ENCODE results near the gene GIT1. TPM values are rescaled to one million over a fixed set of nuclear protein-coding genes. Genes with fewer than 3 reads are reported as not detected.

GIT1 gene
- total and polyA plus RNA-seq, 7 donors, result 13.6 to 31.3 (median 17.4) TPM

DNA sequence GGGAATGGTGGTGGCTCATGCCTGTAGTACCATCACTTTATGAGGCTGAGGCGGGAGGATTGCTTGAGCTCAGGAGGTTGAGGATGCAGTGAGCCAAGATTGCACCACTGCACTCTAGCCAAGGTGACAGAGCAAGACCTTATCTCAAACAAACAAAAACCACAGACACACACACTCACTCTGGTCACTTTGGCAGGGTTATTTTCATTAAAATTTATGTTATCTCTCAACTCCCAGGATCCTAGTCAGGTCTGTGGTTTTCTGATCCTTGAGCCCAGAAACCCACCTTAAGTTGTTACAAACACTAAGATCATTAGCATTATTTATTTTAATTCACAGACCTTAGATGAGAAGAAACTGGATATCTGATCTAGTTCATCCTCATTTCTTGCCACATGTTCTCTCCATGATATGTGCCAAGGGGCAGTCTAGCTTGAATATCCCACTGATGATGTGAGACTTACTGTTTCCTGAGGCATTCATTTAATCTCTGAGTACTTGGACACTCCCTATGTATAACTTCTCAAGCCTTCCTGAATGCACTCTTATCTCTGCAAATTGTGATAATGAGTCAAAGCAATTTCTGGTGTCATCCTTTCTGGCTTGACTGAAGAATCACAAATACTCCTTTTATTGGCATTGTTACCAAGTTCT, 32.2 kb downstream of the GIT1 start:
- Histone ChIP-seq H3K27me3 (no peaks in the 10 kb centered on the region), H3K9me3 (no peaks in the 10 kb centered on the region), H3K4me3 (no peak overlapping the region), H3K27ac (no peak overlapping the region), H3K36me3 (peaks cover 0 to 5% (median 0%) of the 10 kb centered on the region in 4 donors), H3K4me1 (no peaks in the 10 kb centered on the region)
- 86 to 90% methylated on average over 1 of the region's 1 CpG for WGBS, 2 donors
- intact Hi-C loops (cut with DNase I), result no loop called here
- TF ChIP-seq, protein P1, sequence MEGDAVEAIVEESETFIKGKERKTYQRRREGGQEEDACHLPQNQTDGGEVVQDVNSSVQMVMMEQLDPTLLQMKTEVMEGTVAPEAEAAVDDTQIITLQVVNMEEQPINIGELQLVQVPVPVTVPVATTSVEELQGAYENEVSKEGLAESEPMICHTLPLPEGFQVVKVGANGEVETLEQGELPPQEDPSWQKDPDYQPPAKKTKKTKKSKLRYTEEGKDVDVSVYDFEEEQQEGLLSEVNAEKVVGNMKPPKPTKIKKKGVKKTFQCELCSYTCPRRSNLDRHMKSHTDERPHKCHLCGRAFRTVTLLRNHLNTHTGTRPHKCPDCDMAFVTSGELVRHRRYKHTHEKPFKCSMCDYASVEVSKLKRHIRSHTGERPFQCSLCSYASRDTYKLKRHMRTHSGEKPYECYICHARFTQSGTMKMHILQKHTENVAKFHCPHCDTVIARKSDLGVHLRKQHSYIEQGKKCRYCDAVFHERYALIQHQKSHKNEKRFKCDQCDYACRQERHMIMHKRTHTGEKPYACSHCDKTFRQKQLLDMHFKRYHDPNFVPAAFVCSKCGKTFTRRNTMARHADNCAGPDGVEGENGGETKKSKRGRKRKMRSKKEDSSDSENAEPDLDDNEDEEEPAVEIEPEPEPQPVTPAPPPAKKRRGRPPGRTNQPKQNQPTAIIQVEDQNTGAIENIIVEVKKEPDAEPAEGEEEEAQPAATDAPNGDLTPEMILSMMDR (IDR thresholded peaks at IDR 0.05), result no peak
- TF ChIP-seq POLR2AphosphoS5 (IDR thresholded peaks at IDR 0.05) (no peak), POLR2A (IDR thresholded peaks at IDR 0.05) (no peak), EP300 (IDR thresholded peaks at IDR 0.05) (no peak)
- DNase-seq, result no peak

DNA sequence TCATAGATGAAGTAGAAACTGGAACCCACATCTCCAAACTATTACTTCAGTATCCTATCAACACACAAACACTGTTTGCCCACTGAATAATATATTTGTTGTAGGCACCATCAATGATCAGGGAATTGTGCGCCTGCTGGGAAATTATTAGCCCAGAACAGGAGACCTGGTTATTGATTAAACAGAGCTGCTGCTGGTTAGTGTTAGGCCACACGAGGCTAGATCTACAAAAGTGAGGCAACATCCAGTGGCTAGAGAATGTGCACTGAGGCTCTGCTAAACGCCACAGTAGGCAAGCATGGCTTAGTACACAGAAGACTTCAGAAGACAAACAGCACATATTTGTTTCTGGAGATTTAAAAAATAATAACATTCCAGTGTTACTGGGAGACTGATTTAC, 33.6 kb downstream of the GIT1 start:
- WGBS, 2 donors, result 21 to 66% methylated on average over 3 of the region's 3 CpGs
- no peak overlapping the region for H3K4me3 ChIP-seq
- H3K27ac ChIP-seq, result no peak overlapping the region
- intact Hi-C loops (cut with DNase I), result no loop called here
- no peaks in the 10 kb centered on the region for H3K36me3 ChIP-seq
- no peaks in the 10 kb centered on the region for H3K4me1 ChIP-seq
- H3K27me3 ChIP-seq, result no peaks in the 10 kb centered on the region
- no peaks in the 10 kb centered on the region for H3K9me3 ChIP-seq
- no peak for TF ChIP-seq POLR2A (IDR thresholded peaks at IDR 0.05)
- TF ChIP-seq, protein P1 (IDR thresholded peaks at IDR 0.05), result no peak
- TF ChIP-seq POLR2AphosphoS5 (IDR thresholded peaks at IDR 0.05), result no peak
- TF ChIP-seq EP300 (IDR thresholded peaks at IDR 0.05), result no peak
- no peak for DNase-seq

DNA sequence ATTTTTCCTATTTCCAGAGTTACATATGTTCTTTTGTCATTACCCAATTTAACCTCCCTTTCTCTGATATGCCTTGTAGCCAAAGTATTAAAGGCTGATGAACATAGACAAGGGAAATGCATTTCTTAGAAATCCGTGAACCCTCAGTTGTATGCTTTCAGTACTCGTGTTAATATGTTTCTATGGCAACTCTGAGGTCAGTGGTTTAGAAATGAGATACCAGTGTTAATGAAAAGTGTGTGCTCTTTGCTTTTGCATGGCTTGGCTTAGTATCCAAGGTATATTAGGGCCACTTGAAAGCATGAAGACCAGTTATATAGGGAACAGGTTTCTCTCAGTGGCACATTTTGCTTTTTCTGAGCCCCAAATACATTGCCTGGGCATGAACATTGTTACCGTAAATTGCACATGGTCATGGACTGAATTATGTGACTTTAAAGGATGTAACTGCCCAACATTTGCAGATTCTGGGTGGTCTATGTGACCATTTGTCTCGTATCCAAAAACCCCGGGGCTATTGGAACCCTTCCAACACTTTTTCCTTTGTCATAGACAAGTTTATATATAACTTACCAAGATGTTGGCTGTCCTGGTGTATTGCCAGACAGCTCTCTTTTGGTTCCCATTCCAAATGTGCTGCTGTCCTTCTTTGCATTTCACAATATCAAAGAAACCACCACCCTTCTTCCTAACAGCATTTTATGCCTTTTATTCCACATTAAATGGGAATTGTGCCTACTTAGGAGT, 40.1 kb downstream of the GIT1 start:
- 55 to 60% methylated on average over 5 of the region's 5 CpGs for WGBS, 2 donors
- Histone ChIP-seq H3K36me3 (peaks cover 0 to 3% (median 0%) of the 10 kb centered on the region in 4 donors), H3K27ac (no peak overlapping the region), H3K4me3 (no peak overlapping the region), H3K9me3 (no peaks in the 10 kb centered on the region), H3K4me1 (no peaks in the 10 kb centered on the region), H3K27me3 (no peaks in the 10 kb centered on the region)
- DNase-seq, result no peak
- no peak for TF ChIP-seq EP300 (IDR thresholded peaks at IDR 0.05)
- TF ChIP-seq, protein P1 (IDR thresholded peaks at IDR 0.05), result no peak
- TF ChIP-seq POLR2AphosphoS5 (IDR thresholded peaks at IDR 0.05), result no peak
- TF ChIP-seq POLR2A (IDR thresholded peaks at IDR 0.05), result no peak
- intact Hi-C loops (cut with DNase I), result no loop called here

DNA sequence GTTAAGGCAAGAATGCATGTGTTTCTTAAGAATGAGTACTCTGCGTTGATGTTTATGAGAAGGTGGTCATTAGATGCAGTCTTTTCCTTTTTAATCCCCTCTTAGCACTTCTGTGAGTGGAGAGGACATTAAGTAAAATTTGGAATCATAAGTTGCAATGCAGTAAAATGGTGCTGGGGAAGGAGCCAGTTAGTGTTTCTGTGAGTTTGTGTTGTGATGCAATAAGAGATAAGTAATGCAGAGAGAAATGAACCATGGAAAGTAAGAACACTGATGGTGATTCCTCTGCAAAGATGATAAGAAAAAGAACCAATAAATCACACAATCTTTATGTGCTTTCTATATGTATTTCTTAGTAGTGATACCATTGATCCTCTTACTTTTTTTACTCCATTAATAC, 42.6 kb downstream of the GIT1 start:
- Histone ChIP-seq H3K27ac (no peak overlapping the region), H3K9me3 (no peaks in the 10 kb centered on the region), H3K4me3 (no peak overlapping the region), H3K36me3 (peaks cover 8 to 28% (median 11%) of the 10 kb centered on the region in 4 donors), H3K27me3 (no peaks in the 10 kb centered on the region), H3K4me1 (no peaks in the 10 kb centered on the region)
- TF ChIP-seq EP300 (IDR thresholded peaks at IDR 0.05), result no peak
- no peak for TF ChIP-seq POLR2AphosphoS5 (IDR thresholded peaks at IDR 0.05)
- no peak for TF ChIP-seq POLR2A (IDR thresholded peaks at IDR 0.05)
- TF ChIP-seq, protein P1 (IDR thresholded peaks at IDR 0.05), result no peak
- intact Hi-C loops (cut with DNase I), result no loop called here
- DNase-seq, result no peak
- 90% methylated on average over 1 of the region's 1 CpG for WGBS, 2 donors
